Heart left ventricle (tissue), 11 donors: ENCODE measurements around the gene GOT1. TPM values are rescaled to one million over a fixed set of nuclear protein-coding genes. Genes with fewer than 3 reads are reported as not detected.

Source experiments
- polyA plus RNA-seq, 2 donors: library from polyadenylated mRNA; stranded (reverse); fragments of 200-250 nt; gene quantifications; one replicate each; pipeline ENCODE4 v1.2.3, GENCODE V29; 2013
- total RNA-seq, 9 donors: library from RNA; depleted of rRNA in 2 of 9; stranded (reverse); fragments of >200 nt in 2 of 9; fragmentation: NEBNext Ultra II Directional in 3 of 9; extraction: Animal tissue kit (Norgen Biotek cat#: 25700) in 3 of 9; gene quantifications; one replicate each; pipeline versions ENCODE4 v1.1.0 to v1.2.4, GENCODE V29; 2016 to 2023
- donor health status: ischemic (EF 13 %, LVEDD 7.1; RV severe dilation, severe dysfunction).
- donor health status: healthy with polysubstance abuse.
- donor health status: DM: no; HTN: yes; CAD: no.
- donor health status: DM: no; HTN: no; CAD: no.
- donor health status: ischemic (EF 25% LVEDD 5.7; RV mildly dilated, moderate dysfunction).
- donor health status: healthy.
- donor health status: DM: yes; HTN: yes; CAD: no.
- donor health status: PGD.
- donor health status: nonischemic (EF 23%, LVEDD 6.1; RV moderate dilation, normal function).

Gene GOT1
- total and polyA plus RNA-seq, 11 donors, result 259 to 815 (median 505) TPM

Other genes starting within 250 kb of the GOT1 start
- under 1 TPM in 6 of 9 donors, not detected in 3; 0.07 to 0.18 (median 0.15) TPM for gene HPSE2, start 194.8 kb downstream of the GOT1 start, total RNA-seq
- gene HPSE2, start 194.8 kb downstream of the GOT1 start, polyA plus RNA-seq, result under 1 TPM; 0.06 to 0.08 TPM
- under 1 TPM in 6 of 9 donors, not detected in 3; 0.04 to 0.43 (median 0.13) TPM for gene CNNM1, start 101.3 kb downstream of the GOT1 start, total RNA-seq
- under 1 TPM in 1 of 2 donors, not detected in 1; 0.08 TPM for gene CNNM1, start 101.3 kb downstream of the GOT1 start, polyA plus RNA-seq
- not detected for gene NKX2-3, start 102.3 kb upstream of the GOT1 start, total RNA-seq
- gene NKX2-3, start 102.3 kb upstream of the GOT1 start, polyA plus RNA-seq, result not detected
- gene SLC25A28, start 189.8 kb upstream of the GOT1 start, total RNA-seq, result 10 to 100 TPM; 15.3 to 43.3 (median 32.2) TPM
- gene SLC25A28, start 189.8 kb upstream of the GOT1 start, polyA plus RNA-seq, result 10 to 100 TPM; 34.7 to 56.3 TPM
- gene ENTPD7, start 228.9 kb upstream of the GOT1 start, total RNA-seq, result 1 to 10 TPM; 1.1 to 5.6 (median 2.7) TPM
- gene ENTPD7, start 228.9 kb upstream of the GOT1 start, polyA plus RNA-seq, result 1 to 10 TPM in 1 of 2 donors, under 1 TPM in 1; 0.23 to 3.8 TPM